C4-2B (cell line): ENCODE results near the gene SAMM50.

ENCODE experiments used
- ZFX ChIP-seq: fragments of 450-650 bp; IDR thresholded peaks from 2 replicates; pipeline ENCODE4 v1.6.1; 2017
- TF ChIP-seq, protein P1 (sequence below): fragments of 450-650 bp; conservative IDR thresholded peaks from 2 replicates; pipeline ENCODE4 v1.5.1; 2017; ENCODE audit warnings: mild to moderate bottlenecking

- TF ChIP-seq, protein P1, sequence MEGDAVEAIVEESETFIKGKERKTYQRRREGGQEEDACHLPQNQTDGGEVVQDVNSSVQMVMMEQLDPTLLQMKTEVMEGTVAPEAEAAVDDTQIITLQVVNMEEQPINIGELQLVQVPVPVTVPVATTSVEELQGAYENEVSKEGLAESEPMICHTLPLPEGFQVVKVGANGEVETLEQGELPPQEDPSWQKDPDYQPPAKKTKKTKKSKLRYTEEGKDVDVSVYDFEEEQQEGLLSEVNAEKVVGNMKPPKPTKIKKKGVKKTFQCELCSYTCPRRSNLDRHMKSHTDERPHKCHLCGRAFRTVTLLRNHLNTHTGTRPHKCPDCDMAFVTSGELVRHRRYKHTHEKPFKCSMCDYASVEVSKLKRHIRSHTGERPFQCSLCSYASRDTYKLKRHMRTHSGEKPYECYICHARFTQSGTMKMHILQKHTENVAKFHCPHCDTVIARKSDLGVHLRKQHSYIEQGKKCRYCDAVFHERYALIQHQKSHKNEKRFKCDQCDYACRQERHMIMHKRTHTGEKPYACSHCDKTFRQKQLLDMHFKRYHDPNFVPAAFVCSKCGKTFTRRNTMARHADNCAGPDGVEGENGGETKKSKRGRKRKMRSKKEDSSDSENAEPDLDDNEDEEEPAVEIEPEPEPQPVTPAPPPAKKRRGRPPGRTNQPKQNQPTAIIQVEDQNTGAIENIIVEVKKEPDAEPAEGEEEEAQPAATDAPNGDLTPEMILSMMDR, result no peak
- no peak for TF ChIP-seq ZFX
Observed at GRCh38 chr22:44042249-44043218, 87.3 kb downstream of the SAMM50 start.
